GOT3 (cell line): Measurements from ENCODE around the gene PRRC2B.

ENCODE experiments used
- DNase-seq: peaks from one replicate; lab custom pipeline; 2025; ENCODE audit warnings: mixed read lengths; lab: John Stamatoyannopoulos, UW

Gene PRRC2B

GRCh38 chr9:131516930-131517329 lies 123.0 kb downstream of the PRRC2B start:
- DNase-seq: no peak

- DNase-seq: no peak
Measured at GRCh38 chr9:131517761-131518190, 123.9 kb downstream of the PRRC2B start.

- DNase-seq: no peak
Measured at GRCh38 chr9:131518553-131518952, 124.7 kb downstream of the PRRC2B start.

- DNase-seq: no peak
Measured at GRCh38 chr9:131520503-131520902, 126.6 kb downstream of the PRRC2B start.

GRCh38 chr9:131521203-131521602 lies 127.3 kb downstream of the PRRC2B start:
- no peak for DNase-seq

- DNase-seq: no peak
Measured at GRCh38 chr9:131521822-131522221, 127.9 kb downstream of the PRRC2B start.

GRCh38 chr9:131522257-131523085 lies 128.6 kb downstream of the PRRC2B start:
- DNase-seq: no peak

GRCh38 chr9:131523086-131523388 lies 129.2 kb downstream of the PRRC2B start:
- DNase-seq: no peak

GRCh38 chr9:131523451-131524435 lies 129.9 kb downstream of the PRRC2B start:
- no peak for DNase-seq

- no peak for DNase-seq
Measured at GRCh38 chr9:131524665-131525315, 130.9 kb downstream of the PRRC2B start.

- no peak for DNase-seq
Measured at GRCh38 chr9:131525643-131526565, 132.0 kb downstream of the PRRC2B start.

- DNase-seq: no peak
Measured at GRCh38 chr9:131528186-131528585, 134.3 kb downstream of the PRRC2B start.

- no peak for DNase-seq
Measured at GRCh38 chr9:131528886-131529505, 135.1 kb downstream of the PRRC2B start.

GRCh38 chr9:131529597-131530545 lies 136.0 kb downstream of the PRRC2B start:
- DNase-seq: no peak

GRCh38 chr9:131530546-131530919 lies 136.6 kb downstream of the PRRC2B start:
- DNase-seq: no peak

- no peak for DNase-seq
Measured at GRCh38 chr9:131530920-131531832, 137.3 kb downstream of the PRRC2B start, which contains the start of gene UCK1. Gene UCK1, minus strand, starts transcription at chr9:131531263. Its CDS starts 89 bp downstream, at chr9:131531174.

GRCh38 chr9:131534721-131535237 lies 140.9 kb downstream of the PRRC2B start:
- no peak for DNase-seq

- no peak for DNase-seq
Measured at GRCh38 chr9:131537946-131538345, 144.1 kb downstream of the PRRC2B start.
